Measurements from ENCODE around the gene GNG2.

Gene GNG2

GRCh38 chr14:51967521-51967920, 107.1 kb downstream of the GNG2 start:
- DNase-seq: no peak
- no peaks in the 10 kb centered on the region for H3K9me3 ChIP-seq (replicated peaks; ENCODE audit: insufficient read depth, low read length)
- H3K27ac ChIP-seq (ENCODE audit: low read length): no peak overlapping the region

GRCh38 chr14:51969852-51970540, 109.6 kb downstream of the GNG2 start:
- H3K9ac ChIP-seq (ENCODE audit: low read length): no peak overlapping the region
- H3K27ac ChIP-seq (ENCODE audit: low read length): no peak overlapping the region
- no peaks in the 10 kb centered on the region for H3K9me3 ChIP-seq (replicated peaks; ENCODE audit: insufficient read depth, low read length)
- no peaks in the 10 kb centered on the region for H3K27me3 ChIP-seq (replicated peaks; ENCODE audit: insufficient read depth, low read length)
- H4K20me1 ChIP-seq (ENCODE audit: insufficient read depth, low read length): no peaks in the 10 kb centered on the region
- H3F3A ChIP-seq (ENCODE audit: insufficient read depth, low read length): no peaks in the 10 kb centered on the region
- H2AFZ ChIP-seq (ENCODE audit: low read length): no peak overlapping the region
- no peaks in the 10 kb centered on the region for H3K36me3 ChIP-seq (replicated peaks; ENCODE audit: insufficient read depth, low read length)
- no peak for TF ChIP-seq EZH2phosphoT487 (IDR thresholded peaks at IDR 0.05; ENCODE audit: low read length)
- no peak for TF ChIP-seq EZH2 (optimal IDR thresholded peaks at IDR 0.05; ENCODE audit: low read depth, low read length)
- no peak for TF ChIP-seq CTCF (IDR thresholded peaks at IDR 0.05; ENCODE audit: low read length)
- H3K4me3 ChIP-seq (ENCODE audit: low read length): no peak overlapping the region
- H3K79me2 ChIP-seq (ENCODE audit: low read length): no peaks in the 10 kb centered on the region
- no peak overlapping the region for H3K4me2 ChIP-seq (ENCODE audit: low read depth, low read length)
- no peaks in the 10 kb centered on the region for H3K9me2 ChIP-seq (replicated peaks; ENCODE audit: insufficient read depth, low read length)
- no peak for DNase-seq
- H3K4me1 ChIP-seq (ENCODE audit: low read length): no peaks in the 10 kb centered on the region

More at GRCh38 chr14:51967521-51967920, 107.1 kb downstream of the GNG2 start:
- Histone ChIP-seq H3K4me1 (ENCODE audit: low read length) (no peaks in the 10 kb centered on the region), H3K4me3 (ENCODE audit: low read length) (no peak overlapping the region), H4K20me1 (ENCODE audit: insufficient read depth, low read length) (no peaks in the 10 kb centered on the region), H3K79me2 (ENCODE audit: low read length) (no peaks in the 10 kb centered on the region), H3F3A (ENCODE audit: insufficient read depth, low read length) (no peaks in the 10 kb centered on the region), H3K27me3 (replicated peaks; ENCODE audit: insufficient read depth, low read length) (no peaks in the 10 kb centered on the region), H3K4me2 (ENCODE audit: low read depth, low read length) (no peak overlapping the region), H3K9ac (ENCODE audit: low read length) (no peak overlapping the region), H2AFZ (ENCODE audit: low read length) (no peak overlapping the region), H3K36me3 (replicated peaks; ENCODE audit: insufficient read depth, low read length) (no peaks in the 10 kb centered on the region), H3K9me2 (replicated peaks; ENCODE audit: insufficient read depth, low read length) (no peaks in the 10 kb centered on the region)
- TF ChIP-seq EZH2phosphoT487 (IDR thresholded peaks at IDR 0.05; ENCODE audit: low read length) (no peak), CTCF (IDR thresholded peaks at IDR 0.05; ENCODE audit: low read length) (no peak), EZH2 (optimal IDR thresholded peaks at IDR 0.05; ENCODE audit: low read depth, low read length) (no peak)

GRCh38 chr14:51972566-51972965, 112.2 kb downstream of the GNG2 start:
- no peaks in the 10 kb centered on the region for H3K9me3 ChIP-seq (replicated peaks; ENCODE audit: insufficient read depth, low read length)
- H3K4me3 ChIP-seq (ENCODE audit: low read length): no peak overlapping the region
- no peaks in the 10 kb centered on the region for H3K9me2 ChIP-seq (replicated peaks; ENCODE audit: insufficient read depth, low read length)
- H3K4me2 ChIP-seq (ENCODE audit: low read depth, low read length): no peak overlapping the region
- H3K79me2 ChIP-seq (ENCODE audit: low read length): no peaks in the 10 kb centered on the region
- no peak overlapping the region for H3K27ac ChIP-seq (ENCODE audit: low read length)
- no peaks in the 10 kb centered on the region for H3K36me3 ChIP-seq (replicated peaks; ENCODE audit: insufficient read depth, low read length)
- H3K27me3 ChIP-seq (replicated peaks; ENCODE audit: insufficient read depth, low read length): no peaks in the 10 kb centered on the region
- TF ChIP-seq CTCF (IDR thresholded peaks at IDR 0.05; ENCODE audit: low read length) (no peak), EZH2phosphoT487 (IDR thresholded peaks at IDR 0.05; ENCODE audit: low read length) (no peak)
- H4K20me1 ChIP-seq (ENCODE audit: insufficient read depth, low read length): no peaks in the 10 kb centered on the region
- H3K4me1 ChIP-seq (ENCODE audit: low read length): no peaks in the 10 kb centered on the region
- no peak overlapping the region for H2AFZ ChIP-seq (ENCODE audit: low read length)
- no peaks in the 10 kb centered on the region for H3F3A ChIP-seq (ENCODE audit: insufficient read depth, low read length)
- no peak for DNase-seq
- H3K9ac ChIP-seq (ENCODE audit: low read length): no peak overlapping the region

Measured in MM.1S (cell line).